Measurements from ENCODE around the gene KRT74. TPM values are rescaled to one million over a fixed set of nuclear protein-coding genes. Genes with fewer than 3 reads are reported as not detected.
A peak's percentile ranks its signal among the peaks of the same experiment; 100 is the strongest.

The KRT74 gene
- polyA plus RNA-seq, 1 donor (not counting 4 experiments of a cell fraction or from before 2014, with no cell fraction given): 0.17 TPM

GRCh38 chr12:52581481-52581880 is 7.8 kb upstream of the KRT74 start:
- no peaks in the 10 kb centered on the region for H3K36me3 ChIP-seq (ENCODE audit: control insufficient read depth in 2 of 2, extremely low read depth in 1 of 2, insufficient read depth in 2 of 2, low read length in 2 of 2)
- no peaks in the 10 kb centered on the region for H4K20me1 ChIP-seq (ENCODE audit: control insufficient read depth, extremely low read depth, insufficient read depth, low read length)
- FAIRE-seq (peak; percentile 95), DNase-seq (ENCODE audit: low read depth, low spot score) (peak; percentile 40)
- H3K9ac ChIP-seq (ENCODE audit: control insufficient read depth, extremely low read depth, insufficient read depth, low read length): peak overlapping the region; percentile 65
- H3K4me2 ChIP-seq (ENCODE audit: control insufficient read depth, extremely low read depth, insufficient read depth, low read depth, low read length): peak overlapping the region; percentile 81
- no peak overlapping the region for H2AFZ ChIP-seq (ENCODE audit: control insufficient read depth, low read length)
- TF ChIP-seq, protein P1, sequence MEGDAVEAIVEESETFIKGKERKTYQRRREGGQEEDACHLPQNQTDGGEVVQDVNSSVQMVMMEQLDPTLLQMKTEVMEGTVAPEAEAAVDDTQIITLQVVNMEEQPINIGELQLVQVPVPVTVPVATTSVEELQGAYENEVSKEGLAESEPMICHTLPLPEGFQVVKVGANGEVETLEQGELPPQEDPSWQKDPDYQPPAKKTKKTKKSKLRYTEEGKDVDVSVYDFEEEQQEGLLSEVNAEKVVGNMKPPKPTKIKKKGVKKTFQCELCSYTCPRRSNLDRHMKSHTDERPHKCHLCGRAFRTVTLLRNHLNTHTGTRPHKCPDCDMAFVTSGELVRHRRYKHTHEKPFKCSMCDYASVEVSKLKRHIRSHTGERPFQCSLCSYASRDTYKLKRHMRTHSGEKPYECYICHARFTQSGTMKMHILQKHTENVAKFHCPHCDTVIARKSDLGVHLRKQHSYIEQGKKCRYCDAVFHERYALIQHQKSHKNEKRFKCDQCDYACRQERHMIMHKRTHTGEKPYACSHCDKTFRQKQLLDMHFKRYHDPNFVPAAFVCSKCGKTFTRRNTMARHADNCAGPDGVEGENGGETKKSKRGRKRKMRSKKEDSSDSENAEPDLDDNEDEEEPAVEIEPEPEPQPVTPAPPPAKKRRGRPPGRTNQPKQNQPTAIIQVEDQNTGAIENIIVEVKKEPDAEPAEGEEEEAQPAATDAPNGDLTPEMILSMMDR (optimal IDR thresholded peaks at IDR 0.05 in 1 of 3, IDR thresholded peaks at IDR 0.05 in 1 of 3, conservative IDR thresholded peaks at IDR 0.05 in 1 of 3; ENCODE audit: extremely low read depth in 1 of 3, insufficient read depth in 2 of 3, low read length in 3 of 3): no peak
- TF ChIP-seq EZH2 (IDR thresholded peaks at IDR 0.05; ENCODE audit: low read length): no peak
- peaks cover 53% of the 10 kb centered on the region for H3K4me1 ChIP-seq (ENCODE audit: control insufficient read depth, extremely low read depth, insufficient read depth, low read length)
- no peak overlapping the region for H3K4me3 ChIP-seq (ENCODE audit: control insufficient read depth in 2 of 3, extremely low read depth in 1 of 3, insufficient read depth in 2 of 3, low read depth in 1 of 3, low read length in 3 of 3)
- H3K9me3 ChIP-seq (ENCODE audit: control insufficient read depth, low read depth, low read length): no peaks in the 10 kb centered on the region
- H3K79me2 ChIP-seq (ENCODE audit: control insufficient read depth, insufficient read depth, low read length): no peaks in the 10 kb centered on the region
- peaks cover 2% of the 10 kb centered on the region for H3K9me1 ChIP-seq (ENCODE audit: control insufficient read depth, extremely low read depth, insufficient read depth, low read length)
- dilution Hi-C loops (cut with MboI; ENCODE audit: extremely low pct_ligation_motif_present, low sequenced_read_pairs): no loop called here
- H3K27me3 ChIP-seq (ENCODE audit: control insufficient read depth, extremely low read depth, insufficient read depth, low read length): no peaks in the 10 kb centered on the region
- H3K27ac ChIP-seq (ENCODE audit: control insufficient read depth, insufficient read depth, low read length): peak overlapping the region; percentile 90

DNA sequence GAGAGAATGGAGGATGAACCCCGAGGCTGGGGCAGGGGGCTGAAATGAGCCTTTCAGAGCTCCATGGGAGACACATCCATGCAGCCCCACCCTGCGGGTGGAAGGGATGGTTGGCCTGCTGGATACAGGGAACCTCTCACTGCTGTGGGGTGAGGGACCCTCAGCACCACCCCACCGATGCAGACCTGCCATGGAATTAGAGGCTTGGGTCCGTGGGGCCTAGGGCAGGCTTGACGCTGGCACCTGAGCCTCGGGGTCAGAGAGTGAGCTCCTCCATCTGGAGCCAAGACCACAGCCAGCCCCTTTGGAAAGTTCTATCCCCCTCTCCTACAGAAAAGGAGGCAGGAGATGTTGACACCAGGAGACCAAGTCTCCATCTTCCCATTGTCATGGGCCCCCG is 7.4 kb upstream of the KRT74 start:
- Histone ChIP-seq H3K9me3 (ENCODE audit: control insufficient read depth, low read depth, low read length) (no peaks in the 10 kb centered on the region), H2AFZ (ENCODE audit: control insufficient read depth, low read length) (no peak overlapping the region), H3K36me3 (ENCODE audit: control insufficient read depth in 2 of 2, extremely low read depth in 1 of 2, insufficient read depth in 2 of 2, low read length in 2 of 2) (no peaks in the 10 kb centered on the region), H3K4me2 (ENCODE audit: control insufficient read depth, extremely low read depth, insufficient read depth, low read depth, low read length) (peak overlapping the region; percentile 81), H3K4me3 (ENCODE audit: control insufficient read depth in 2 of 3, extremely low read depth in 1 of 3, insufficient read depth in 2 of 3, low read depth in 1 of 3, low read length in 3 of 3) (peak overlapping the region in 1 of 3 experiments; percentile 3), H3K27ac (ENCODE audit: control insufficient read depth, insufficient read depth, low read length) (peak overlapping the region; percentile 90), H3K27me3 (ENCODE audit: control insufficient read depth, extremely low read depth, insufficient read depth, low read length) (no peaks in the 10 kb centered on the region), H4K20me1 (ENCODE audit: control insufficient read depth, extremely low read depth, insufficient read depth, low read length) (no peaks in the 10 kb centered on the region), H3K4me1 (ENCODE audit: control insufficient read depth, extremely low read depth, insufficient read depth, low read length) (peaks cover 53% of the 10 kb centered on the region), H3K9me1 (ENCODE audit: control insufficient read depth, extremely low read depth, insufficient read depth, low read length) (peaks cover 2% of the 10 kb centered on the region), H3K79me2 (ENCODE audit: control insufficient read depth, insufficient read depth, low read length) (no peaks in the 10 kb centered on the region), H3K9ac (ENCODE audit: control insufficient read depth, extremely low read depth, insufficient read depth, low read length) (peak overlapping the region; percentile 65)
- DNase-seq (ENCODE audit: low read depth, low spot score) (no peak), FAIRE-seq (peak; percentile 5)
- dilution Hi-C loops (cut with MboI; ENCODE audit: extremely low pct_ligation_motif_present, low sequenced_read_pairs): no loop called here
- TF ChIP-seq, protein P1 (optimal IDR thresholded peaks at IDR 0.05 in 1 of 3, IDR thresholded peaks at IDR 0.05 in 1 of 3, conservative IDR thresholded peaks at IDR 0.05 in 1 of 3; ENCODE audit: extremely low read depth in 1 of 3, insufficient read depth in 2 of 3, low read length in 3 of 3): no peak
- TF ChIP-seq EZH2 (IDR thresholded peaks at IDR 0.05; ENCODE audit: low read length): no peak
